ENCODE data around the gene SCARB1. TPM values are rescaled to one million over a fixed set of nuclear protein-coding genes. Genes with fewer than 3 reads are reported as not detected.
A peak's percentile ranks its signal among the peaks of the same experiment; 100 is the strongest.

Gene SCARB1
- total RNA-seq, 2 donors from 2014 or later: 15.3 to 23.6 TPM

DNA sequence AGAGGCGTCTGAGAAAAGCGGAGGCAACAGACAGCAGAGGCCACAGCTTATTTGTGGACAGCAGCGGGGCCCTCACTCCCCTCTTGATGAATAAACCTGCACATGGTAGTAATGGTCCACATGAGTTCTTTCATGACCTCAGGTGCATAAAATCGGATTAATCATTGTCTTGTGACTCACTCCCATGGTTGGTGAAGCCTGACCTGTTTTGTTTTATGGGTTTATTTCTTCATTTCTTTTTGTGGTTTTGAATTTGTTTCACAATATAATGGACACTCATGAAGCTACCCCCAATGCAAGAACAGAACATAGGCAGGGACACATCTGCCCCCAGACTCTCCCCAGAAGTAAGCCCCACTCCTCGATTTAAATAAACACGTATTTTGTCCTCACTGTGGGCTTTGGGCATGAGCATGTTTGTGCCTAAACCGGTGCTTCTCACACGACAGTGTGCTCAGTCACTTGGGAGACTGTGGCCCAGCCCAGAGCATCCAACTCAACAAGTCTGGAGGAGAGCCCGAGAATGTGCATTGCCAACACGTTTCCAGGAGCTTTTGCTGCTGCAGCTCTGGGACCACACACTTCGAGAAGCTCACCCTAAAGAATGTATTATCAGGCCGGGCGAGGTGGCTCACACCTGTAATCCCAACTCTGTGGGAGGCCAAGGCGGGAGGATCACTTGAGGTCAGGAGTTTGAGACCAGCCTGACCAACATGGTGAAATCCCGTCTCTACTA, 116.1 kb downstream of the SCARB1 start:
- DNase-seq (ENCODE audit: low spot score in 2 of 2) (no peak), ATAC-seq (peak; percentile 58 to 60)
- H3K9me3 Mint-ChIP-seq: no peaks in the 10 kb centered on the region
- H3K27ac Mint-ChIP-seq: no peak overlapping the region
- H3K36me3 Mint-ChIP-seq: peaks cover 0 to 4% of the 10 kb centered on the region in 2 donors

- no peaks in the 10 kb centered on the region for H3K36me3 Mint-ChIP-seq
- H3K27ac Mint-ChIP-seq: no peak overlapping the region
- no peaks in the 10 kb centered on the region for H3K9me3 Mint-ChIP-seq
- DNase-seq (ENCODE audit: low spot score in 2 of 2) (no peak), ATAC-seq (no peak)
Measured at GRCh38 chr12:124746649-124747425, 116.8 kb downstream of the SCARB1 start.

GRCh38 chr12:124745891-124746570, 117.6 kb downstream of the SCARB1 start:
- no peak for DNase-seq (ENCODE audit: low spot score in 2 of 2)
- no peaks in the 10 kb centered on the region for H3K9me3 Mint-ChIP-seq
- no peak overlapping the region for H3K27ac Mint-ChIP-seq
- peak; percentile 56 to 67 for ATAC-seq
- H3K36me3 Mint-ChIP-seq: no peaks in the 10 kb centered on the region

DNA sequence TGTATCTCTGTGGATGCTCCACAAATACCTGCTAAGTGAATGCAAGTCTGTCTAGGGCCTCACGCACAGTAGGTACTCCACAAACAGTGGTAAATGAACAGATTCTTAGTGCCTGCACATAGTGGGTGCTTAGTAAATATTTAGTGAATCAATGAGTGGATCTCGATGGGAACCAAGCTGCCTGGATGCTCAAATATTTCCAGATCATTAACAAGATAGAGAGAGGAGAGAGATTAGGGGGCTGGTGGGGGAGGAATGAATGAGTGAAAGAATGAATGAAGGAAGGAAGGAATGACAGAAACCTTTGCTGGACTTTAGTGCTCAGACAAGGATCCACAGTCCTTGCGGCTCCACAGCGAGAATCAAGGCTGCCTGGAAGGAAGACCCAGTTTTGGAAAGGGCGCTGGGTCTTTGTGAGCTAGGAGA, 118.2 kb downstream of the SCARB1 start:
- Mint-ChIP-seq H3K9me3 (no peaks in the 10 kb centered on the region), H3K36me3 (no peaks in the 10 kb centered on the region), H3K27ac (peak overlapping the region in 1 of 2 donors; percentile 9)
- ATAC-seq (no peak), DNase-seq (ENCODE audit: low spot score in 2 of 2) (no peak)

DNA sequence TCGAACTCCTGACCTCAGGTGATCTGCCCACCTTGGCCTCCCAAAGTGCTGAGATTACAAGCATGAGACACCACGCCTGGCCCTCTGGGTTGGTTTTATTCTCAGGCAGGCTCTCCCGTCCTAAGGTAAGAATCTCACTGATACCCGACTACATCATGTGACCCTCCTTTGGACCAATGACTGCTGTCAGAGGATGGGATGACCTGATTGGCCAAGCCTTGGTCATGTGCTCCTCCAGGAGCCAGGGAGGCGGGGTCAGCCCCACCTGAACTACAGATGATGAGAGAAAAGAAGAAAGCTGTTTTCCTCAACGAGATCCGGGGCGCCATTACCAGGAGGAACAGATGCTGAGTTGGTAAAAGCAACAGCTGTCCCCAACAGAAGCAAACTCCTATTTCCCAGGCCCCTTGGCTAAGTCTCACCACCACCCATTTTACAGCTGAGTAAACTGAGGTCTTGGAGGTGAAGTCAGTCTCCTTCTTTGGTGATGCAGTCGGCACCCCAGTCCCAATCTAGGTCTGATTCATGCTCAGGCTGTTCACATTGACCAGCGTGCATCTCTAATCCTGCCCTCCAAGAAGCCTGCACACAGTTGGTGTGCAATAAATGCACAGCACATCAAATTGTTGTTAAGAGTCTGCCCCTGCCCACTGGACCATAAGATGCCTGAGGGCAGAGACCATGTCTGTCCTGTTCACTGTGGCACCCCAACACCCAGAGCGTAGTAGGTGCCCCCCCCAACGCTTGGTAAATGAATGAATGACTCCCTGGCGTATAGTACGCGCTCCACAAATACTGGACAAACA, 118.8 kb downstream of the SCARB1 start:
- no peaks in the 10 kb centered on the region for H3K9me3 Mint-ChIP-seq
- H3K36me3 Mint-ChIP-seq: no peaks in the 10 kb centered on the region
- no peak for DNase-seq (ENCODE audit: low spot score in 2 of 2)
- no peak for ATAC-seq
- peak overlapping the region in 1 of 2 donors; percentile 9 for H3K27ac Mint-ChIP-seq

- ATAC-seq (no peak), DNase-seq (ENCODE audit: low spot score in 2 of 2) (no peak)
- Mint-ChIP-seq H3K9me3 (no peaks in the 10 kb centered on the region), H3K27ac (no peak overlapping the region), H3K36me3 (no peaks in the 10 kb centered on the region)
Measured at GRCh38 chr12:124744273-124744640, 119.4 kb downstream of the SCARB1 start.

DNA sequence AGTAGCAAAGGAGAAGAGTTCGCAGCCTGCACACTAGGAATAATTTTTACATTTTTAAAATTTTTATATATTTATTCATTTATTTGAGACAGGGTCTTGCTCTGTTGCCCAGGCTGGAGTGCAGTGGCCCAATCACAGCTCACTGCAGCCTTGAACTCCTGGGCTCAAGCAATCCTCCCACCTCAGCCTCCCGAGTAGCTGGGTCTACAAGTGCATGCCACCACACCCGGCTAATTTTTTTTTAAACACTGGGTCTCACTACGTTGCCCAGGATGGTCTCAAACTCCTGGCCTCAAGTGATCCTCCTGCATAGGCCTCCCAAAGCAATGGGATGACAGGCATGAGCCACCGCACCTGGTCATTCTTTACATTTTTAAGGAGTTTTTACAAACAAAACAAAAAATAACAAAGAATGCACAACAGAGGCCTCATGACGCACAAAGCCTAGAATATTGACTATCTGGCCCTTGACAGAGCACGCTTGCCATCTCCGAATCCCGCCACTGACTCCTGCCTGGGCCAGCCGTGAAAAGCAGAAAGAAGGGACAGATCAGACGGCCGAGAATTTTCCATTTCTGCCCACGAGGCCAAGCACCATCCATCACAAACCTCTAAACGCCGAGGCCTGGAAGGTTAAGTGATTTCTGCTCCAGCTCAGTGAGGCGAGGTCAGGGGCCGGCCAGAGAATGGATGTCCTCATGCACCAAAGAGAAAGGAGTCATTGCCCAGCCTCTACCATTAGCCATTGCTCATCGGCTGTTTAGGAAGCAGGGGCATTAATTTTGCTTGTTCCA, 120.0 kb downstream of the SCARB1 start:
- Mint-ChIP-seq H3K36me3 (no peaks in the 10 kb centered on the region), H3K9me3 (no peaks in the 10 kb centered on the region), H3K27ac (no peak overlapping the region)
- ATAC-seq (no peak), DNase-seq (ENCODE audit: low spot score in 2 of 2) (no peak)

DNA sequence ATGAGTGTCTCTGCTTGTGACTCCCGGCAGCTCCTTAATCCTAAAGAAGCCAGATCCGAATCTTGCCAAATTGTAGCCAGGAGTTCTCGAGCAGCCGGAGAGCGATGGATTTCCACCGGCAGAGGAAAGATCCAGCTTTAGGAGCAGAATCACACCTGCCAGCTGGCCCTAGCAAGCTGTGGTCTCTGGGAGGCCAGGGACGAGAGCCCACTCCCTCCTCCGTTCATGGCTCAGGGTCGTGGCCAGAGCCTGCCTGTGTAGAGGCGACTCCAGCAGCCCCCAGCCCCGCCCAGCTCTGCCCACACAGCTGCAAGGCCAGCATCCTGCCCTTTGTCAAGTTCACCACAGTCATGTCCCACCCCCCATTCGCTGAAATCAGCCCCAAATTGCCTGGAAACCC, 121.0 kb downstream of the SCARB1 start:
- no peaks in the 10 kb centered on the region for H3K36me3 Mint-ChIP-seq
- no peak for DNase-seq (ENCODE audit: low spot score in 2 of 2)
- no peak overlapping the region for H3K27ac Mint-ChIP-seq

GRCh38 chr12:124742111-124742510, 121.6 kb downstream of the SCARB1 start:
- Mint-ChIP-seq H3K36me3 (no peaks in the 10 kb centered on the region), H3K9me3 (no peaks in the 10 kb centered on the region), H3K27ac (no peak overlapping the region)
- DNase-seq (ENCODE audit: low spot score in 2 of 2): no peak
- ATAC-seq: no peak

More for the DNA sequence above, 121.0 kb downstream of the SCARB1 start:
- no peaks in the 10 kb centered on the region for H3K9me3 Mint-ChIP-seq
- no peak for ATAC-seq

DNA sequence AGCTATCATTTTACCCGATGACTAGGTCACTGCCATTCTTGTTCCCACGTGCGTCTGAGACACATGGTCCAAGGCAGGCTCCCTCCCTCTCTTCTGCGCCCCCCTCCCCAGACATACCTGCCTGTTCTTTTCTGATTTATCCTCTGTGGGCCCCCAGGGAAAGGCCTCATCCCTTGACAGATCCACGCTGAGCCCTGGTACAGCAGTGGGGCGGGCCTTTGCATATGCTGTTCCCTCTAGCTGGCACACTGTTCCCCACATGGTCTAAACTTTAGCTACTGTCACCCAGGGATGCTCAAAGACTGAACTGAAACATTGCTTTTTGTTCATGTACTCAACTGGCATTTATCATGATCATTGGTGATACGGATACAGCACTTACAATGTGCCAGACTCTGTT, 122.5 kb downstream of the SCARB1 start:
- Mint-ChIP-seq H3K27ac (no peak overlapping the region), H3K9me3 (no peaks in the 10 kb centered on the region), H3K36me3 (no peaks in the 10 kb centered on the region)
- DNase-seq (ENCODE audit: low spot score in 2 of 2) (no peak), ATAC-seq (no peak)

DNA sequence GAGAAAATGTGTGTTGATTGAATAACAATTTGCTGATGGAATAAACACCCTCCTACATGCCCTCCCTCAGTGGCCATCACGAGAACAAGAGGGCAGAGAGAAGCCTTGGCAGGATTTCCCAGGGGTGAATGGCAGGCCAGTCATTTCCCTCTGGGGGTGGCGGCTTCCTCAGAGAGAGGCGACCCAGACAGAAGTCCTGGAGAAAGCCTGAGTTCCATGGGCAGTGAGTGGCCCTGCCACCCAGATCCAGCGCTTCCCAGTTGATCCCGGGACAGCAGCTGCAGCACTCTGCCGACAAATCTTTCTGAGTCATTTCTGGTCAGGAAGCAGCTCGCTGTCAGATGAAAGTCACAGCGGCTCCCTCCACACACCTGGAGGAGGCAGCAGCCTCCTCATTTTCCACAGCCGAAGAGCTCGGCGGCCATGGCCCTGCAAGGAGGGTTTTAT, 123.0 kb downstream of the SCARB1 start:
- DNase-seq (ENCODE audit: low spot score in 2 of 2): no peak
- Mint-ChIP-seq H3K36me3 (no peaks in the 10 kb centered on the region), H3K27ac (no peak overlapping the region), H3K9me3 (no peaks in the 10 kb centered on the region)
- peak; percentile 47 to 65 for ATAC-seq

- no peak for ATAC-seq
- H3K9me3 Mint-ChIP-seq: no peaks in the 10 kb centered on the region
- no peaks in the 10 kb centered on the region for H3K36me3 Mint-ChIP-seq
- no peak overlapping the region for H3K27ac Mint-ChIP-seq
- no peak for DNase-seq (ENCODE audit: low spot score in 2 of 2)
Measured at GRCh38 chr12:124739953-124740561, 123.6 kb downstream of the SCARB1 start.

DNA sequence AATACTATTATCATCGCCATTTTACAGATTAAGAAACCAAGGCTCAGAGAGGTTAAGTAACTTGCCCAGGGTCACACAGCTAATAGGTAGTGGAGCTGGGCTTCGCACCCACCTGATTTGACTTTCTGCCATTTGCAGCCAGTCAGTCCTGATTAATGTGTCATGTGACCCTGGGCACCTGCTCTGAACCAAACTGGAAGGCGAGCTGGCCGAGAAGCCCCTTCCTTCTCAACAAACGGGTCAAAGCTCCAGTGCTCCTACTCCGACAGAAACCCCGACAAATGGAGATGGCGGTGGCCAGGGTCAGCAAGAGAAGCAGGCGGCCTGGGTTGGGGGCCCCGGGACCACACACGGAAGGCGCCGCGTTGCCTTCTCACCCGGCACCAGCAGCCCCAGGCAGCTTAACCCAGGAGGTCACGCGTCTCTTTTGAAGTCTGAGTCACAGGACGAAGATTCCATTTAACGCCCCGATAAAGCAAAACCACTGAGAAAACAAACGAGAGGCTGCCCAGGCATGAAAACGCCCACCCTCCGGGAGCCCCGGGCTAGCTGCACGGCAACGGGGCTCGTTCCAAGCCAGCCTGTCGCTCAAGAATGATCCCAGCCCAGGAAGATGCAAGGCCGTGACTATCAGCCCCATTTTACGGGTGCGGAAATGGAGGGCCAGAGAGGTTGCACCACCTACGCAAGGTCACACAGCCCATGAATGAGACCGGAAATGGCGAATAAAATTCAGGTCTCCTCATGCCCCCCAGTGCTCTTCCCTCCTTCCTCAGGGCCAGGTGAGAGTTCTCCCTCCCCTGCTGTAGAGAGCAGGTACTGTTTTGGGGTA, 124.8 kb downstream of the SCARB1 start:
- Mint-ChIP-seq H3K27ac (no peak overlapping the region), H3K9me3 (no peaks in the 10 kb centered on the region), H3K36me3 (no peaks in the 10 kb centered on the region)
- DNase-seq (ENCODE audit: low spot score in 2 of 2) (no peak), ATAC-seq (peak in 1 of 2 donors; percentile 33)

DNA sequence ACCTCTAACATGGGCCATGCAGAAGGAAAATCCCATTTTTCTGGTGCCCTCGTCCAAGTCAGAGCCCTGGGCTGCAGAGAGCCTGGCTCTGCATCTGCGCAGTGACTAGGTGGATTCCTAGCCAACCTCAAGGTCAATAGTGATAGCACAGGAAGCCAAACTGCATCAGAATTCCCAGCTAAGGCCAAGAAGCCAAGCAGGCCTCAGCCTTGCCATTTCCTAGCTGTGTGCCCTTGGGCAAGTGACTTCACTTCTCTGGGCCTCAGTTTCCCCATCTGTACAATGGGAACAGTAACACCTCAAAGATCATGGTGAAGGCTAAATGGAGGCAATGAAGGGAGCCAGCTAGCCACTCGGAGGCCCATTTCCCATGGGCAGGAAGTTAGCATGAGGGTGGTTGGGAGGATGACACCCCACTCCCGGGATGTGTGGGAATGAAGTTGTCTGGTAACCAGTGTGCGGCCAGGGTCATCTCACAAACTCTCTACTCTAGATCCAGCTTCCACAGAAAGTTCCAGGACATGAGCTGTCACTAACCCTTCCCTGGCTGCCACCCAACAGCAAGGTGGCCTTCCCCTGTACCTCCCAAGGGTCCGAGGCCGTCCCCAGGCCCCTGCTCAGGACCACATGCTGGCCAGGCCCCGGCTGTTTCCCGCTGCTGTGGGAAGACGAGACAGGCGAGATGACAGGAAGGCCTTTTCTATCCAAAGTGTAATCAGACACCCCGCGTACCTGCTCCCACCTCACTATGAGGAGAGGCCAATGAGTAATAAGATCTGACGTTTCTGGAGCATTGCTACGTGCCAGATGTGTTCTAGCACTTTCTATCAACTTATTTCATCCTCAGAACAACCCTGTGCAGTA, 125.7 kb downstream of the SCARB1 start:
- Mint-ChIP-seq H3K9me3 (no peaks in the 10 kb centered on the region), H3K27ac (no peak overlapping the region), H3K36me3 (no peaks in the 10 kb centered on the region)
- ATAC-seq (no peak), DNase-seq (ENCODE audit: low spot score in 2 of 2) (no peak)

All from activated naive CD4-positive, alpha-beta T cell treated with anti-CD3 and anti-CD28 coated beads, Interleukin-2, amount 50 U/mL, for 72 hours (primary cell).